Measurements from ENCODE around the gene LMNTD2.

LMNTD2 gene

DNA sequence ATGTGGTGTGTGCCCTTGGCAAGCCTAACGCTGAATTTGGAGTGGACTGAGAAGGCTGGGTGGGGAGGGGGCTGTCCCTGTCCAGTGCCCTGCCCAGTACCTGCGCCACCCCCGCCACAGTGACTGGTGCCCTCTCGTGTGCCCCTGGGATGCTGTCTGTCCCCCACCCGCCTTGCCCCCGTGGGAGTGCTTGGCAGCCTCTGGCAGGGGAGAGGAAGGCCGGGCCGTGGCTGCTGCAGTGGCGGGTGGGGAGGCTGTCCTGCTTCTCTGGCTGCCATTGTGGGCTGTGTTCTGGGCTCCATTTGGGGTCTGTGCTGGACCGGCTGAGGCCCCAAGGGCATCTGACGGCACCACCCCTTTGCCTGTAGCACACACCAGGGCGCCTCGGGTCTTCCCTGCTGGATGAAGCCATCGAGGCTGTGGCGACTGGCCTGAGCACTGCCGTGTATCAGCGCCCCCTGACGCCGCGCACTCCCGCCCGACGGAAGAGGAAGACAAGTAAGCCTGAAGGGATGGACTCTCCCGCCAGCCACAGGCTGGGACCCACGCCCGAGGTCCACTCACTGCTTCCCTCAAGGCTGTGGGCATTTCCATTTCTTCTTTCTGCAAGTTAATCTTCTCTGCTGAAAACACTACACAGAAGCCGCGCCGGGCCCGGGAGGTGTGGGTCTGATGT, 37.6 kb upstream of the LMNTD2 start:
- no peak overlapping the region for H3K9ac ChIP-seq (ENCODE audit: low read length)
- H3K27ac ChIP-seq (ENCODE audit: low read depth, low read length) = no peak overlapping the region
- no peaks in the 10 kb centered on the region for H3K79me2 ChIP-seq (ENCODE audit: insufficient read depth, low read length)
- H3K4me2 ChIP-seq (ENCODE audit: low read depth, low read length, poor library complexity, severe bottlenecking) = no peak overlapping the region
- peaks cover 5% of the 10 kb centered on the region; the same call in 1 of the 2 replicates for H3K36me3 ChIP-seq (ENCODE audit: low read length)
- no peaks in the 10 kb centered on the region for H3K9me2 ChIP-seq (replicated peaks; ENCODE audit: insufficient read depth, low read length)
- H4K20me1 ChIP-seq (ENCODE audit: low read depth, low read length) = no peaks in the 10 kb centered on the region; the same call in 1 of the 2 replicates
- H2AFZ ChIP-seq (ENCODE audit: low read depth, low read length, severe bottlenecking) = no peak overlapping the region
- no peaks in the 10 kb centered on the region for H3K27me3 ChIP-seq (ENCODE audit: low read length)
- H3F3A ChIP-seq (ENCODE audit: insufficient read depth) = no peaks in the 10 kb centered on the region
- no peak overlapping the region for H3K4me3 ChIP-seq (ENCODE audit: insufficient read depth, low read length, poor library complexity, severe bottlenecking)
- TF ChIP-seq, protein P1, sequence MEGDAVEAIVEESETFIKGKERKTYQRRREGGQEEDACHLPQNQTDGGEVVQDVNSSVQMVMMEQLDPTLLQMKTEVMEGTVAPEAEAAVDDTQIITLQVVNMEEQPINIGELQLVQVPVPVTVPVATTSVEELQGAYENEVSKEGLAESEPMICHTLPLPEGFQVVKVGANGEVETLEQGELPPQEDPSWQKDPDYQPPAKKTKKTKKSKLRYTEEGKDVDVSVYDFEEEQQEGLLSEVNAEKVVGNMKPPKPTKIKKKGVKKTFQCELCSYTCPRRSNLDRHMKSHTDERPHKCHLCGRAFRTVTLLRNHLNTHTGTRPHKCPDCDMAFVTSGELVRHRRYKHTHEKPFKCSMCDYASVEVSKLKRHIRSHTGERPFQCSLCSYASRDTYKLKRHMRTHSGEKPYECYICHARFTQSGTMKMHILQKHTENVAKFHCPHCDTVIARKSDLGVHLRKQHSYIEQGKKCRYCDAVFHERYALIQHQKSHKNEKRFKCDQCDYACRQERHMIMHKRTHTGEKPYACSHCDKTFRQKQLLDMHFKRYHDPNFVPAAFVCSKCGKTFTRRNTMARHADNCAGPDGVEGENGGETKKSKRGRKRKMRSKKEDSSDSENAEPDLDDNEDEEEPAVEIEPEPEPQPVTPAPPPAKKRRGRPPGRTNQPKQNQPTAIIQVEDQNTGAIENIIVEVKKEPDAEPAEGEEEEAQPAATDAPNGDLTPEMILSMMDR (IDR thresholded peaks at IDR 0.05; ENCODE audit: insufficient read depth, low read length, poor library complexity, severe bottlenecking) = no peak
- TF ChIP-seq EZH2phosphoT487 (conservative IDR thresholded peaks at IDR 0.05; ENCODE audit: low read length) = no peak
- no peaks in the 10 kb centered on the region for H3K9me3 ChIP-seq (ENCODE audit: insufficient read depth, low read length)

DNA sequence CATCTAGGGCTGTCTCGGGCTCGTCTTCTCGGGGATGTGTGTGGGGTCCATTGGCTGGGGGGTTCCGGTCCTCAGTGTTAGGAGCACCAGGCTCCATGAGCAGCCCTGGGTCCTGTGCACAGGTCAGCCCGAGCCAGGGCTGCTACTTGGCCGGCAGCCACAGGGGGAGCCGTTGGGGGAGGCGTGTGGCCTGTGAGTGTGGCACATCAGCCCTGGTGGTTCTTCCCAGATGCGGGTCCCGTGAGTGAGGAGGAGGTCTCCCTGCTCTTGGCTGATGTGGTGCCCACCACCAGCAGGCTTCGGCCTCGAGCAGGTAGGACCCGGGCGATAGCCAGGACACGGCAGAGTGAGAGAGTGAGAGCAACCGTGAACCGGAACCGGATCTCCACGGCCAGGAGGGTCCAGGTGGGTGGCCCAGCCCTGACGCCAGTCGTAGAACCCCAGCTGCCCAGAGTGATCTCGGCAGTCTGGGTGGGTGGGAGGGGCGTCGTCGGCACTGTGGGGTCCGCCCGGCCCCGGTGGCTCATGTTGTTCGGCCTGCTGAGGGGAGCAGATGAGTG, 36.7 kb upstream of the LMNTD2 start:
- Histone ChIP-seq H3K27me3 (ENCODE audit: low read length) (no peaks in the 10 kb centered on the region), H3K36me3 (ENCODE audit: low read length) (peaks cover 5% of the 10 kb centered on the region; the same call in 1 of the 2 replicates), H3K79me2 (ENCODE audit: insufficient read depth, low read length) (no peaks in the 10 kb centered on the region), H3K27ac (ENCODE audit: low read depth, low read length) (no peak overlapping the region), H3K9ac (ENCODE audit: low read length) (no peak overlapping the region), H2AFZ (ENCODE audit: low read depth, low read length, severe bottlenecking) (no peak overlapping the region), H3K4me2 (ENCODE audit: low read depth, low read length, poor library complexity, severe bottlenecking) (no peak overlapping the region), H4K20me1 (ENCODE audit: low read depth, low read length) (no peaks in the 10 kb centered on the region; the same call in 1 of the 2 replicates), H3F3A (ENCODE audit: insufficient read depth) (no peaks in the 10 kb centered on the region), H3K9me3 (ENCODE audit: insufficient read depth, low read length) (no peaks in the 10 kb centered on the region), H3K9me2 (replicated peaks; ENCODE audit: insufficient read depth, low read length) (no peaks in the 10 kb centered on the region), H3K4me3 (ENCODE audit: insufficient read depth, low read length, poor library complexity, severe bottlenecking) (no peak overlapping the region)
- TF ChIP-seq EZH2phosphoT487 (conservative IDR thresholded peaks at IDR 0.05; ENCODE audit: low read length) = no peak
- TF ChIP-seq, protein P1 (IDR thresholded peaks at IDR 0.05; ENCODE audit: insufficient read depth, low read length, poor library complexity, severe bottlenecking) = no peak

DNA sequence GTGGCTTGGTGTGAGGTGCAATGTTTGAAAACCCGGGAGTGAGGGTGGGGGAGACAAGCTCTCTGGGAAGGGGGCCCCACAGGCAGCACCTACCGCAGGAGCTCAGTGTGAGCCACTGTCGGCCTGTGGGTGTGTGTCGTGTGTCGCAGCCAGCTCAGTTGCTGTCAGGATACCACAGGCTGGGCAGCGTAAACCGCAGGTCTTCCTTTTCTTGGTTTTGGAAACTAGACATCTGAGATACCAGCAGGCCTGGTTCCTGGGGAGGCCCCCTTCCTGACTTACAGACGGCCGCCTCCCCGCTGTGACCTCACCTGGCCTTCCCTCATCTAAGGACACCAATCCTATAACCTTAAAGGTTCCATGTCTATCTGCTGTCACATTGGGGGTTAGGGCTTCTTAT, 35.8 kb upstream of the LMNTD2 start:
- Histone ChIP-seq H3F3A (ENCODE audit: insufficient read depth) (no peaks in the 10 kb centered on the region), H3K9me2 (replicated peaks; ENCODE audit: insufficient read depth, low read length) (no peaks in the 10 kb centered on the region), H4K20me1 (ENCODE audit: low read depth, low read length) (no peaks in the 10 kb centered on the region; the same call in 1 of the 2 replicates), H3K4me2 (ENCODE audit: low read depth, low read length, poor library complexity, severe bottlenecking) (no peak overlapping the region), H3K36me3 (ENCODE audit: low read length) (peaks cover 6% of the 10 kb centered on the region; the same call in 1 of the 2 replicates), H3K9ac (ENCODE audit: low read length) (no peak overlapping the region), H3K27me3 (ENCODE audit: low read length) (no peaks in the 10 kb centered on the region), H3K4me3 (ENCODE audit: insufficient read depth, low read length, poor library complexity, severe bottlenecking) (no peak overlapping the region), H3K79me2 (ENCODE audit: insufficient read depth, low read length) (no peaks in the 10 kb centered on the region), H2AFZ (ENCODE audit: low read depth, low read length, severe bottlenecking) (no peak overlapping the region), H3K27ac (ENCODE audit: low read depth, low read length) (no peak overlapping the region), H3K9me3 (ENCODE audit: insufficient read depth, low read length) (no peaks in the 10 kb centered on the region)
- TF ChIP-seq, protein P1 (IDR thresholded peaks at IDR 0.05; ENCODE audit: insufficient read depth, low read length, poor library complexity, severe bottlenecking) = no peak
- TF ChIP-seq EZH2phosphoT487 (conservative IDR thresholded peaks at IDR 0.05; ENCODE audit: low read length) = no peak
